Spleen (tissue), 11 donors: ENCODE measurements around the gene USP54. TPM values are rescaled to one million over a fixed set of nuclear protein-coding genes. Genes with fewer than 3 reads are reported as not detected.

Source experiments
- DNase-seq: peaks from one replicate; pipeline ENCODE4 v3.0.0-alpha.2; 2020
- H3K27ac ChIP-seq, 8 donors: fragments of 200-600 bp; sonication (generic) in 7 of 8; 1 replicate in 4 of 8; 2 replicates in 4 of 8; pipeline versions ENCODE4 v1.5.0 to v1.8.0; 2016 to 2021; ENCODE audit warnings: inconsistent platforms in 4 of 8, mild to moderate bottlenecking in 4 of 8, moderate library complexity in 1 of 8
- H3K27me3 ChIP-seq, 7 donors: fragments of 200-600 bp; sonication (generic) in 6 of 7; replicated peaks in 1 of 7; 1 replicate in 4 of 7; 2 replicates in 3 of 7; pipeline versions ENCODE4 v1.5.0 to v1.8.0; 2016 to 2021; ENCODE audit warnings: inconsistent platforms in 3 of 7, mild to moderate bottlenecking in 1 of 7
- H3K36me3 ChIP-seq, 6 donors: fragments of 200-600 bp; sonication (generic) in 5 of 6; 1 replicate in 4 of 6; 2 replicates in 2 of 6; pipeline versions ENCODE4 v1.5.0 to v1.8.0; 2016 to 2021; ENCODE audit warnings: inconsistent platforms in 2 of 6
- H3K4me1 ChIP-seq, 6 donors: fragments of 200-600 bp; sonication (generic) in 5 of 6; 1 replicate in 3 of 6; 2 replicates in 3 of 6; pipeline versions ENCODE4 v1.5.0 to v1.8.0; 2016 to 2021; ENCODE audit warnings: inconsistent platforms in 3 of 6
- H3K4me3 ChIP-seq, 8 donors: fragments of 200-600 bp; sonication (generic) in 7 of 8; 1 replicate in 4 of 8; 2 replicates in 4 of 8; pipeline versions ENCODE4 v1.5.0 to v1.8.0; 2016 to 2021; ENCODE audit warnings: inconsistent platforms in 4 of 8, mild to moderate bottlenecking in 4 of 8, moderate library complexity in 2 of 8
- H3K9me3 ChIP-seq, 8 donors: fragments of 200-600 bp; sonication (generic) in 7 of 8; 1 replicate in 4 of 8; 2 replicates in 4 of 8; pipeline versions ENCODE4 v1.5.0 to v1.8.0; 2016 to 2021; ENCODE audit warnings: inconsistent platforms in 4 of 8
- POLR2A ChIP-seq, 3 donors: fragments of 450-650 bp; IDR thresholded peaks; one replicate each; pipeline ENCODE4 v1.5.1; 2017; ENCODE audit warnings: antibody characterized with exemption in 3 of 3, mild to moderate bottlenecking in 1 of 3
- POLR2AphosphoS5 ChIP-seq, 3 donors: sonication (generic); formaldehyde crosslinking; IDR thresholded peaks; one replicate each; pipeline ENCODE4 v1.5.1; 2017; ENCODE audit warnings: antibody characterized with exemption in 3 of 3
- WGBS, 5 donors: extraction: QIAGEN DNeasy Blood & Tissue Kit in 3 of 5; methylation state at CpG; one replicate each; pipeline versions ENCODE4 v1.1.5 to v1.1.7; 2013 to 2018; 5-methylcytosine and 5-hydroxymethylcytosine counted together
- intact Hi-C: fragments of 100-400 bp; cut with DNase I; formaldehyde crosslinking; loops from one replicate; pipeline ENCODE4 v1.15.0; 2023; ENCODE audit warnings: low total_unique reads
- polyA plus RNA-seq, 3 donors: library from polyadenylated mRNA; stranded (reverse); fragments of 200-250 nt; gene quantifications; one replicate each; pipeline ENCODE4 v1.2.1, GENCODE V29; 2013
- total RNA-seq, 7 donors: library from RNA; depleted of rRNA in 3 of 7; stranded (reverse); fragments of >200 nt in 3 of 7; fragmentation: NEBNext Ultra II Directional in 4 of 7; extraction: Animal tissue kit (Norgen Biotek cat#: 25700) in 4 of 7; gene quantifications; one replicate each; pipeline versions ENCODE4 v1.1.0 to v1.2.1, GENCODE V29; 2016 to 2021
- TF ChIP-seq, protein P1 (sequence below), 11 experiments: fragments of 200-600 bp in 7 of 11; fragments of 450-650 bp in 4 of 11; sonication (generic) in 4 of 11; IDR thresholded peaks in 8 of 11; conservative IDR thresholded peaks in 3 of 11; 1 replicate in 7 of 11; 2 replicates in 4 of 11; pipeline versions ENCODE4 v1.4.0 to v1.8.0; 2016 to 2021; ENCODE audit warnings: antibody characterized with exemption in 11 of 11, inconsistent platforms in 4 of 11, mild to moderate bottlenecking in 1 of 11
- donor health status: healthy with polysubstance abuse.
- donor health status: DM: no; HTN: no; CAD: no; lungs with moderate emphysema.
- donor health status: DM: no; HTN: no; CAD: no.
- donor health status: Bipolar disorder and iron deficiency.
- donor health status: healthy.
- donor health status: DM: no; HTN: no; CAD: no.
- donor health status: DM: yes; HTN: yes; CAD: no.

USP54 gene
- total and polyA plus RNA-seq, 10 donors: 1.1 to 16.8 (median 8.9) TPM

DNA sequence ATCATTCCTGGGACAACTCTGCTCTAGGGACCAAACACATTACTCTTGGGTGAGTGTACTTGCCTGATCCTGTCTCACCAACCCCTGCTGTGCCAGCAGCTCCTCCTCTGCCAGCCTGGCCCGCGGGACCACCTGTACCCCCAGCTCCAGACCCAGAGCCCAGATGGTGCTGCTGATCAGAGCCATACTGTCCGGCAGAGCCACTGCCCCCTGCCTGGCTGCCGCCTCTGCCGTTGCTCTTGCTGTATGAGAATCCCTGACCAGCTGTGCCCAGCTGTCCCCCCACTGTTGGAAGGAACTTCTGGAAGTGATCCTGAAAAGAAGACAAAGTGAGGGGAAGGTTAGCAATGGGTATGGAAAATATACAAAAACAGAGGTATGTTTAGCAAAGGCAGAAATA is 43.3 kb upstream of the USP54 start:
- intact Hi-C loops: no loop called here
- Histone ChIP-seq H3K4me3 (no peak overlapping the region), H3K36me3 (no peaks in the 10 kb centered on the region), H3K27ac (no peak overlapping the region), H3K9me3 (no peaks in the 10 kb centered on the region), H3K27me3 (no peaks in the 10 kb centered on the region), H3K4me1 (no peaks in the 10 kb centered on the region)
- DNase-seq: no peak
- TF ChIP-seq POLR2AphosphoS5 (IDR thresholded peaks at IDR 0.05) (no peak), POLR2A (IDR thresholded peaks at IDR 0.05) (no peak)
- TF ChIP-seq, protein P1, sequence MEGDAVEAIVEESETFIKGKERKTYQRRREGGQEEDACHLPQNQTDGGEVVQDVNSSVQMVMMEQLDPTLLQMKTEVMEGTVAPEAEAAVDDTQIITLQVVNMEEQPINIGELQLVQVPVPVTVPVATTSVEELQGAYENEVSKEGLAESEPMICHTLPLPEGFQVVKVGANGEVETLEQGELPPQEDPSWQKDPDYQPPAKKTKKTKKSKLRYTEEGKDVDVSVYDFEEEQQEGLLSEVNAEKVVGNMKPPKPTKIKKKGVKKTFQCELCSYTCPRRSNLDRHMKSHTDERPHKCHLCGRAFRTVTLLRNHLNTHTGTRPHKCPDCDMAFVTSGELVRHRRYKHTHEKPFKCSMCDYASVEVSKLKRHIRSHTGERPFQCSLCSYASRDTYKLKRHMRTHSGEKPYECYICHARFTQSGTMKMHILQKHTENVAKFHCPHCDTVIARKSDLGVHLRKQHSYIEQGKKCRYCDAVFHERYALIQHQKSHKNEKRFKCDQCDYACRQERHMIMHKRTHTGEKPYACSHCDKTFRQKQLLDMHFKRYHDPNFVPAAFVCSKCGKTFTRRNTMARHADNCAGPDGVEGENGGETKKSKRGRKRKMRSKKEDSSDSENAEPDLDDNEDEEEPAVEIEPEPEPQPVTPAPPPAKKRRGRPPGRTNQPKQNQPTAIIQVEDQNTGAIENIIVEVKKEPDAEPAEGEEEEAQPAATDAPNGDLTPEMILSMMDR (IDR thresholded peaks at IDR 0.05 in 8 of 11, conservative IDR thresholded peaks at IDR 0.05 in 3 of 11): no peak
- WGBS, 5 donors: 73 to 80% (median 78%) methylated on average over 5 of the region's 5 CpGs

DNA sequence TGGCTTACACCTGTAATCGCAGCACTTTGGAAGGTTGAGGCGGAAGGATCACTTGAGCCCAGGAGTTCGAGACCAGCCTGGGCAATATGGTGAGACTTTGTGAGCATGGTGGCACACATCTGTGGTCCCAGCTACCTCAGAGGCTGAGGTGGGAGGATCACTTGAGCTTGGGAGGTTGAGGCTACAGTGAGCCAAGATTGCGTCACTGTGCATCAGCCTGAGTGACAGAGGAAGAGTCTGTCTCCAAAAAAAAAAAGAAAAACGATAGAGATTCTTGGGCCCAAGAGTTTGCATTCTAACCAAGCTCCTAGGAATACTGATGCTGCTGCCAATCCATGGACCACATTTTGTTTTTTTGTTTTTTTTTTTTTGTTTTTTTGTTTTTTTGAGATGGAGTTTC is 38.0 kb upstream of the USP54 start:
- Histone ChIP-seq H3K9me3 (no peaks in the 10 kb centered on the region), H3K4me3 (no peak overlapping the region), H3K27me3 (no peaks in the 10 kb centered on the region), H3K27ac (no peak overlapping the region), H3K36me3 (no peaks in the 10 kb centered on the region), H3K4me1 (peaks cover 6 to 21% (median 16%) of the 10 kb centered on the region in 6 donors)
- intact Hi-C loops: no loop called here
- no peak for DNase-seq
- WGBS, 5 donors: 85 to 94% (median 92%) methylated on average over 5 of the region's 5 CpGs
- TF ChIP-seq, protein P1 (IDR thresholded peaks at IDR 0.05 in 8 of 11, conservative IDR thresholded peaks at IDR 0.05 in 3 of 11): no peak
- TF ChIP-seq POLR2AphosphoS5 (IDR thresholded peaks at IDR 0.05) (no peak), POLR2A (IDR thresholded peaks at IDR 0.05) (no peak)

DNA sequence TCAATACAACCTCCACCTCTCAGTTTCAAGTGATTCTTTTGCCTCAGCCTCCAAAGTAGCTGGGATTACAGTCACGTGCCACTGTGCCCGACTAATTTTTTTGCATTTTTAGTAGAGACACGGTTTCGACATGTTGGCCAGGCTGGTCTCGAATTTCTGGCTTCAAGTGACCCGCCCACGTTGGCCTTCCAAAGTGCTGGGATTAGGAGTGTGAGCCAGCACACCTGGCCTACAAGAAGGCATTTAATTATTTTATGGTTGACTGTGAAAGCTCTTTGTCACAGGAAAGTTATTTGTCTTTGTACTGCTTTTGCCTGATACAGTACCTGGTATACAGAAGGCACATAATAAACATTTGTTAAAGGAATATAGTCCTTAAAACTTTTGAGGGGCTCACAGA is 37.3 kb upstream of the USP54 start:
- Histone ChIP-seq H3K36me3 (no peaks in the 10 kb centered on the region), H3K9me3 (no peaks in the 10 kb centered on the region), H3K27ac (no peak overlapping the region), H3K4me3 (no peak overlapping the region), H3K27me3 (no peaks in the 10 kb centered on the region), H3K4me1 (peaks cover 6 to 21% (median 16%) of the 10 kb centered on the region in 6 donors)
- 78 to 95% (median 90%) methylated on average over 7 of the region's 7 CpGs for WGBS, 5 donors
- intact Hi-C loops: no loop called here
- TF ChIP-seq POLR2A (IDR thresholded peaks at IDR 0.05): no peak
- TF ChIP-seq, protein P1 (IDR thresholded peaks at IDR 0.05 in 8 of 11, conservative IDR thresholded peaks at IDR 0.05 in 3 of 11): no peak
- TF ChIP-seq POLR2AphosphoS5 (IDR thresholded peaks at IDR 0.05): no peak
- DNase-seq: no peak

DNA sequence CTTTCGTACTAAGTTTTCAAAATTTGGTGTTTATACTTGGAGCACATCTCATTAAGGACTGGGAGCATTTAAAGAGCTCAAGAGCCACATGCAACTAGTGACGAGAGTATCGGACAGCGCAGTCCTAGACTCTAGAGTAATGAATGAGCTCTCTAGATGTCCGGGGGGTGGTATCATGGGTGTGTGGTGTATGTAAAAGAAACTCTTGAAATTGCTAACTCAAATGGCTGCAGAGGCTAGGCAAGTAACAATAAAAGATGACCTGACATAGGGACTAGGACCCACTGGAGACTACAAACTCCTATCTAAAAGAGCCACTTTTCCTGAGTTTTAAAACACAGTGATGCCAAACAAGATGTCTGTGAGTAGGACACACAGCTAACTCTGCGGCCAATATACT is 36.2 kb upstream of the USP54 start:
- no peak for TF ChIP-seq POLR2A (IDR thresholded peaks at IDR 0.05)
- TF ChIP-seq POLR2AphosphoS5 (IDR thresholded peaks at IDR 0.05): no peak
- TF ChIP-seq, protein P1 (IDR thresholded peaks at IDR 0.05 in 8 of 11, conservative IDR thresholded peaks at IDR 0.05 in 3 of 11): no peak
- no peak overlapping the region for H3K27ac ChIP-seq
- no peak for DNase-seq
- H3K27me3 ChIP-seq: no peaks in the 10 kb centered on the region
- no peaks in the 10 kb centered on the region for H3K9me3 ChIP-seq
- H3K36me3 ChIP-seq: no peaks in the 10 kb centered on the region
- intact Hi-C loops: no loop called here
- H3K4me3 ChIP-seq: no peak overlapping the region
- H3K4me1 ChIP-seq: peaks cover 6 to 21% (median 16%) of the 10 kb centered on the region in 6 donors
- 93 to 97% (median 97%) methylated on average over 6 of the region's 6 CpGs for WGBS, 5 donors
